ENCODE data around the gene DNAH14.
"Not testable (repeated sequence)": the region's sequence is repeated elsewhere in the genome, so short reads cannot be mapped to it uniquely, and the experiment has no call there.

DNAH14 gene

GRCh38 chr1:225329041-225329440 lies 399.6 kb downstream of the DNAH14 start:
- Histone ChIP-seq H3K9me2 (replicated peaks; ENCODE audit: insufficient read depth, low read length) (no peaks in the 10 kb centered on the region), H3K4me3 (ENCODE audit: low read length) (no peak overlapping the region), H4K20me1 (ENCODE audit: insufficient read depth, low read length) (no peaks in the 10 kb centered on the region), H3K79me2 (ENCODE audit: low read length) (no peaks in the 10 kb centered on the region), H3K9ac (ENCODE audit: low read length) (no peak overlapping the region), H3K36me3 (replicated peaks; ENCODE audit: insufficient read depth, low read length) (no peaks in the 10 kb centered on the region), H2AFZ (ENCODE audit: low read length) (no peak overlapping the region), H3K27me3 (replicated peaks; ENCODE audit: insufficient read depth, low read length) (no peaks in the 10 kb centered on the region), H3F3A (ENCODE audit: insufficient read depth, low read length) (no peaks in the 10 kb centered on the region), H3K4me2 (ENCODE audit: low read depth, low read length) (no peak overlapping the region), H3K27ac (ENCODE audit: low read length) (no peak overlapping the region), H3K9me3 (replicated peaks; ENCODE audit: insufficient read depth, low read length) (no peaks in the 10 kb centered on the region), H3K4me1 (ENCODE audit: low read length) (no peaks in the 10 kb centered on the region)
- no peak for DNase-seq
- TF ChIP-seq EZH2phosphoT487 (IDR thresholded peaks at IDR 0.05; ENCODE audit: low read length): no peak
- no peak for TF ChIP-seq CTCF (IDR thresholded peaks at IDR 0.05; ENCODE audit: low read length)
- TF ChIP-seq EZH2 (optimal IDR thresholded peaks at IDR 0.05; ENCODE audit: low read depth, low read length): no peak

- not testable (repeated sequence) for H2AFZ ChIP-seq (ENCODE audit: low read length); H4K20me1 ChIP-seq (ENCODE audit: insufficient read depth, low read length); H3K9ac ChIP-seq (ENCODE audit: low read length); H3K79me2 ChIP-seq (ENCODE audit: low read length); H3F3A ChIP-seq (ENCODE audit: insufficient read depth, low read length); H3K27ac ChIP-seq (ENCODE audit: low read length); H3K9me2 ChIP-seq (replicated peaks; ENCODE audit: insufficient read depth, low read length); H3K4me3 ChIP-seq (ENCODE audit: low read length); H3K36me3 ChIP-seq (replicated peaks; ENCODE audit: insufficient read depth, low read length); H3K4me2 ChIP-seq (ENCODE audit: low read depth, low read length); H3K9me3 ChIP-seq (replicated peaks; ENCODE audit: insufficient read depth, low read length); H3K4me1 ChIP-seq (ENCODE audit: low read length); DNase-seq; H3K27me3 ChIP-seq (replicated peaks; ENCODE audit: insufficient read depth, low read length)
Observed at GRCh38 chr1:225329996-225330395, 400.5 kb downstream of the DNAH14 start.

GRCh38 chr1:225332686-225333085 lies 403.2 kb downstream of the DNAH14 start:
- Histone ChIP-seq H3K9me2 (replicated peaks; ENCODE audit: insufficient read depth, low read length) (no peaks in the 10 kb centered on the region), H2AFZ (ENCODE audit: low read length) (no peak overlapping the region), H3K9ac (ENCODE audit: low read length) (no peak overlapping the region), H3F3A (ENCODE audit: insufficient read depth, low read length) (0 out of 2 replicates have a peak, but pooled peaks cover 3% of the 10 kb centered on the region), H3K79me2 (ENCODE audit: low read length) (no peaks in the 10 kb centered on the region), H3K36me3 (replicated peaks; ENCODE audit: insufficient read depth, low read length) (no peaks in the 10 kb centered on the region), H3K27me3 (replicated peaks; ENCODE audit: insufficient read depth, low read length) (no peaks in the 10 kb centered on the region), H4K20me1 (ENCODE audit: insufficient read depth, low read length) (no peaks in the 10 kb centered on the region), H3K9me3 (replicated peaks; ENCODE audit: insufficient read depth, low read length) (no peaks in the 10 kb centered on the region), H3K4me1 (ENCODE audit: low read length) (no peaks in the 10 kb centered on the region), H3K4me3 (ENCODE audit: low read length) (no peak overlapping the region), H3K27ac (ENCODE audit: low read length) (no peak overlapping the region), H3K4me2 (ENCODE audit: low read depth, low read length) (no peak overlapping the region)
- no peak for TF ChIP-seq CTCF (IDR thresholded peaks at IDR 0.05; ENCODE audit: low read length)
- no peak for TF ChIP-seq EZH2 (optimal IDR thresholded peaks at IDR 0.05; ENCODE audit: low read depth, low read length)
- no peak for TF ChIP-seq EZH2phosphoT487 (IDR thresholded peaks at IDR 0.05; ENCODE audit: low read length)
- DNase-seq: no peak

GRCh38 chr1:225335098-225335778 lies 405.8 kb downstream of the DNAH14 start:
- H3K9me3 ChIP-seq (replicated peaks; ENCODE audit: insufficient read depth, low read length); H4K20me1 ChIP-seq (ENCODE audit: insufficient read depth, low read length); H3K9me2 ChIP-seq (replicated peaks; ENCODE audit: insufficient read depth, low read length); H3K9ac ChIP-seq (ENCODE audit: low read length); H3K27ac ChIP-seq (ENCODE audit: low read length); H2AFZ ChIP-seq (ENCODE audit: low read length); H3K4me2 ChIP-seq (ENCODE audit: low read depth, low read length); H3K79me2 ChIP-seq (ENCODE audit: low read length); H3K4me3 ChIP-seq (ENCODE audit: low read length); H3K36me3 ChIP-seq (replicated peaks; ENCODE audit: insufficient read depth, low read length); H3K27me3 ChIP-seq (replicated peaks; ENCODE audit: insufficient read depth, low read length); H3K4me1 ChIP-seq (ENCODE audit: low read length); DNase-seq; H3F3A ChIP-seq (ENCODE audit: insufficient read depth, low read length): not testable (repeated sequence)

Data from MM.1S (cell line).